H9 (cell line): ENCODE measurements around the gene NOL11. TPM values are rescaled to one million over a fixed set of nuclear protein-coding genes. Genes with fewer than 3 reads are reported as not detected.
"Not testable (repeated sequence)": the region's sequence is repeated elsewhere in the genome, so short reads cannot be mapped to it uniquely, and the experiment has no call there.

Experiments used
- DNase-seq: peaks from one replicate; pipeline ENCODE4 v3.0.0-alpha.2; 2017
- H2AFZ ChIP-seq: one replicate; pipeline ENCODE4 v1.6.1; 2013; ENCODE audit warnings: mild to moderate bottlenecking, low read length, control low read depth, moderate library complexity
- H2AK5ac ChIP-seq: 2 replicates; pipeline ENCODE4 v1.6.1; 2013; ENCODE audit warnings: low read length, control low read depth, mixed read lengths; ENCODE audit not compliant: insufficient read length
- H2BK120ac ChIP-seq: one replicate; pipeline ENCODE4 v1.6.1; 2013; ENCODE audit warnings: low read depth, mild to moderate bottlenecking, low read length, control low read depth, inconsistent platforms; ENCODE audit not compliant: poor library complexity, severe bottlenecking
- H2BK12ac ChIP-seq: 2 replicates; pipeline ENCODE4 v1.6.1; 2013; ENCODE audit warnings: low read length, control low read depth, mixed read lengths, low read depth; ENCODE audit not compliant: insufficient read length
- H2BK15ac ChIP-seq: 2 replicates; pipeline ENCODE4 v1.6.1; 2013; ENCODE audit warnings: low read depth, low read length, control low read depth
- H2BK20ac ChIP-seq: one replicate; pipeline ENCODE4 v1.6.1; 2013; ENCODE audit warnings: low read depth, mild to moderate bottlenecking, low read length, control low read depth, inconsistent platforms; ENCODE audit not compliant: poor library complexity, severe bottlenecking
- H2BK5ac ChIP-seq: 2 replicates; pipeline ENCODE4 v1.6.1; 2013; ENCODE audit warnings: low read length, control low read depth, mixed read lengths; ENCODE audit not compliant: insufficient read length
- H3K14ac ChIP-seq: 2 replicates; pipeline ENCODE4 v1.6.1; 2013; ENCODE audit warnings: low read length, control low read depth; ENCODE audit not compliant: insufficient read depth
- H3K18ac ChIP-seq: 2 replicates; pipeline ENCODE4 v1.6.1; 2013; ENCODE audit warnings: low read depth, mild to moderate bottlenecking, mixed read lengths, low read length, control low read depth; ENCODE audit not compliant: insufficient read length
- H3K23ac ChIP-seq: 2 replicates; pipeline ENCODE4 v1.6.1; 2013; ENCODE audit warnings: low read length, control low read depth, mixed read lengths, low read depth; ENCODE audit not compliant: insufficient read length
- H3K23me2 ChIP-seq: 2 replicates; pipeline ENCODE4 v1.6.1; 2013; ENCODE audit warnings: low read depth, mild to moderate bottlenecking, mixed read lengths, low read length, control low read depth; ENCODE audit not compliant: insufficient read length, poor library complexity, severe bottlenecking
- H3K27ac ChIP-seq: 2 replicates; pipeline ENCODE4 v1.5.1; 2013; ENCODE audit warnings: low read length, control low read depth, mixed read lengths, low read depth; ENCODE audit not compliant: insufficient read length
- H3K27me3 ChIP-seq: 2 replicates; pipeline ENCODE4 v1.6.1; 2013; ENCODE audit warnings: low read length, control low read depth, inconsistent platforms; ENCODE audit not compliant: insufficient read depth
- H3K4ac ChIP-seq: 2 replicates; pipeline ENCODE4 v1.6.1; 2013; ENCODE audit warnings: low read depth, mild to moderate bottlenecking, control low read depth, inconsistent platforms, low read length, moderate library complexity
- H3K4me1 ChIP-seq: 2 replicates; pipeline ENCODE4 v1.6.1; 2013; ENCODE audit warnings: low read length, control low read depth, inconsistent platforms; ENCODE audit not compliant: insufficient read depth
- H3K4me2 ChIP-seq: 2 replicates; pipeline ENCODE4 v1.6.1; 2013; ENCODE audit warnings: low read length, control low read depth, mixed read lengths; ENCODE audit not compliant: insufficient read length, insufficient read depth
- H3K56ac ChIP-seq: 2 replicates; pipeline ENCODE4 v1.6.1; 2013; ENCODE audit warnings: low read depth, mild to moderate bottlenecking, mixed read lengths, low read length, control low read depth; ENCODE audit not compliant: insufficient read length
- H3K79me1 ChIP-seq: 2 replicates; pipeline ENCODE4 v1.6.1; 2013; ENCODE audit warnings: low read depth, mild to moderate bottlenecking, moderate library complexity, low read length, control low read depth, inconsistent platforms; ENCODE audit not compliant: insufficient read depth, poor library complexity, severe bottlenecking
- H3K79me2 ChIP-seq: 2 replicates; pipeline ENCODE4 v1.6.1; 2013; ENCODE audit warnings: low read length, control low read depth, inconsistent platforms; ENCODE audit not compliant: insufficient read depth
- H3K9ac ChIP-seq: 2 replicates; pipeline ENCODE4 v1.6.1; 2013; ENCODE audit warnings: low read length, control low read depth, mixed read lengths; ENCODE audit not compliant: insufficient read length; ENCODE audit errors: extremely low read depth
- H3K9me3 ChIP-seq: one replicate; pipeline ENCODE4 v1.6.1; 2013; ENCODE audit warnings: low read depth, low read length, inconsistent platforms; ENCODE audit not compliant: control insufficient read depth
- H3T11ph ChIP-seq: one replicate; pipeline ENCODE4 v1.6.1; 2013; ENCODE audit warnings: mild to moderate bottlenecking, low read length, control low read depth, inconsistent platforms
- H4K20me1 ChIP-seq: one replicate; pipeline ENCODE4 v1.6.1; 2013; ENCODE audit not compliant: control insufficient read depth, insufficient read length, insufficient read depth
- H4K5ac ChIP-seq: 2 replicates; pipeline ENCODE4 v1.6.1; 2013; ENCODE audit warnings: low read depth, mild to moderate bottlenecking, mixed read lengths, low read length, control low read depth; ENCODE audit not compliant: insufficient read length
- H4K8ac ChIP-seq: replicated peaks from 2 replicates; pipeline ENCODE4 v1.6.1; 2013; ENCODE audit warnings: low read length, control low read depth, mixed read lengths, low read depth; ENCODE audit not compliant: insufficient read length
- H4K91ac ChIP-seq: 2 replicates; pipeline ENCODE4 v1.6.1; 2013; ENCODE audit warnings: low read depth, mild to moderate bottlenecking, moderate library complexity, mixed read lengths, low read length, control low read depth; ENCODE audit not compliant: insufficient read length
- H3K27ac Mint-ChIP-seq, 3 experiments: 2 replicates in 2 of 3; 3 replicates in 1 of 3; pipeline ENCODE4 v1.8.0; 2020 to 2021; ENCODE audit warnings: mixed read lengths in 3 of 3, mild to moderate bottlenecking in 1 of 3, moderate library complexity in 1 of 3
- H3K27me3 Mint-ChIP-seq: 2 replicates; pipeline ENCODE4 v1.8.0; 2021; ENCODE audit warnings: low read depth, mild to moderate bottlenecking, moderate library complexity, mixed read lengths
- H3K36me3 Mint-ChIP-seq, 3 experiments: 2 replicates in 2 of 3; 3 replicates in 1 of 3; pipeline ENCODE4 v1.8.0; 2020 to 2021; ENCODE audit warnings: low read depth in 3 of 3, mixed read lengths in 3 of 3; ENCODE audit not compliant: insufficient read depth in 1 of 3
- H3K4me1 Mint-ChIP-seq, 2 experiments: 2 replicates each; pipeline ENCODE4 v1.8.0; 2020; ENCODE audit warnings: mixed read lengths in 2 of 2
- H3K4me3 Mint-ChIP-seq, 2 experiments: 2 replicates in 1 of 2; 3 replicates in 1 of 2; pipeline ENCODE4 v1.8.0; 2020 to 2021; ENCODE audit warnings: mild to moderate bottlenecking in 2 of 2, mixed read lengths in 2 of 2, moderate library complexity in 1 of 2
- H3K9me3 Mint-ChIP-seq, 2 experiments: 2 replicates in 1 of 2; 3 replicates in 1 of 2; pipeline ENCODE4 v1.8.0; 2020; ENCODE audit warnings: mild to moderate bottlenecking in 2 of 2, mixed read lengths in 2 of 2, moderate library complexity in 1 of 2
- WGBS: extraction: QIAGEN DNeasy Blood & Tissue Kit; methylation state at CpG from one replicate; pipeline ENCODE4 v1.1.7; 2013; ENCODE audit warnings: missing lambda C conversion rate, low lambda C conversion rate, mixed read lengths; ENCODE audit not compliant: insufficient read length; ENCODE audit errors: extremely low coverage; 5-methylcytosine and 5-hydroxymethylcytosine counted together
- total RNA-seq: library from RNA; stranded (reverse); gene quantifications from 2 replicates; pipeline ENCODE4 v1.2.1, GENCODE V29; 2021

Gene NOL11
- total RNA-seq, 1 experiment from 2014 or later: 114 TPM

- H3K23ac ChIP-seq: not testable (repeated sequence)
Measured at GRCh38 chr17:67756766-67757165, 39.0 kb downstream of the NOL11 start.

More at GRCh38 chr17:67756766-67757165, 39.0 kb downstream of the NOL11 start:
- H3K36me3 Mint-ChIP-seq: peaks cover 16 to 20% (median 20%) of the 10 kb centered on the region in 3 experiments
- H4K8ac ChIP-seq, H3K4ac ChIP-seq, H3K27ac ChIP-seq, H3K79me1 ChIP-seq, H3K9me3 ChIP-seq, H2BK120ac ChIP-seq, H3K79me2 ChIP-seq, H4K5ac ChIP-seq, H3K27me3 ChIP-seq, H2BK5ac ChIP-seq, H2AFZ ChIP-seq, H2BK15ac ChIP-seq, H3K4me3 Mint-ChIP-seq, H3K9ac ChIP-seq, H3K56ac ChIP-seq, H3K27me3 Mint-ChIP-seq, H3K23me2 ChIP-seq, H4K91ac ChIP-seq, H3T11ph ChIP-seq, H3K14ac ChIP-seq, H2BK12ac ChIP-seq, H3K4me2 ChIP-seq, H2AK5ac ChIP-seq, DNase-seq, H3K18ac ChIP-seq, H3K4me1 ChIP-seq, H2BK20ac ChIP-seq, H4K20me1 ChIP-seq: not testable (repeated sequence)
- peaks cover 14 to 17% of the 10 kb centered on the region in 2 experiments for H3K9me3 Mint-ChIP-seq
- peaks cover 39 to 44% of the 10 kb centered on the region in 2 experiments for H3K4me1 Mint-ChIP-seq
- no CpG with 5 or more reads among the region's 9 CpGs for WGBS
- H3K27ac Mint-ChIP-seq: peak overlapping the region in 2 of 3 experiments; percentile 85 to 87; a peak in 3 of 7 replicates
